Stimulated activated CD4-positive, alpha-beta T cell treated with anti-CD3 and anti-CD28 coated beads, Interleukin-1b, Interleukin-23, amount 100 ng/mL, for 4 hours (primary cell): ENCODE data around the gene DNAJC22.
"Not testable (repeated sequence)": the region's sequence is repeated elsewhere in the genome, so short reads cannot be mapped to it uniquely, and the experiment has no call there.

Experiments used
- DNase-seq, 2 donors: peaks; one replicate each; pipeline ENCODE4 v3.0.0-alpha.2; 2020; ENCODE audit warnings: low read depth in 2 of 2

Gene DNAJC22

GRCh38 chr12:49370539-49370938, 23.9 kb downstream of the DNAJC22 start:
- DNase-seq = no peak

DNA sequence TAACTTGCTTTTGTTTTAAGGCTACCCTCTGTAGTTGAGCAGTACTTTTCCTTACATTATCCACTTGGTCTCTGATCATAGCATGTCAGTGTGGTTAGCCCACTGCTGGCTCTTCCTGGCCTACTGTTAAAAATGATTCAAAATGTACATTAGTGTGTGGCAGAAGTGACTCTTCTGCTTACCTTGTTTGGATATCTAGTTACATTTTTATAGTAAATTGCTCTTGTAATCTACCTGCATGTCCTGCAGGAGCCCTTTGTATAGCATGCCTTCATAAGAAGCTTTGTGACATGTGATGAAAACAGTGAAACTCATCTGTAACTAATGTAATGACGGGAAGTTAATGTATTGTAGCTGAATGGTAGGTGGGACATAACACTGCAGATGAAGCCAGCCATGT, 28.7 kb downstream of the DNAJC22 start:
- DNase-seq = no peak

- no peak for DNase-seq
Measured at GRCh38 chr12:49377386-49377785, 30.7 kb downstream of the DNAJC22 start.

DNA sequence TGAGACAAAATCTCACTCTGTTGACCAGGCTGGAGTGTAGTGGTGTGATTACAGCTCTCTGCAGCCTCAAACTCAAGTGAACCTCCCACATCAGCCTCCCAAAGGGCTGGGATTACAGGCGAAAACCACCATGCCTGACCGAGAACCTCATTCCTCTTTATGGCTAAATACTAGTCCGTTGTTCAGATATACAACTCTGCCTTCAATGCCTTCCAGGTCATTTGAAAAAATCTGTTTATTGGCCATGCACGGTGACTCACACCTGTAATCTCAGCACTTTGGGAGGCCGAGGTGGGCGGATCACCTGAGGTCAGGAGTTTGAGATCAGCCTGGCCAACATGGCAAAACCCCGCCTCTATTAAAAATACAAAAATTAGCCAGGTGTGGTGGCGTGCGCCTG, 33.5 kb downstream of the DNAJC22 start:
- not testable (repeated sequence) for DNase-seq

- DNase-seq = peak; percentile 39 to 55
Measured at GRCh38 chr12:49388682-49389386, 42.1 kb downstream of the DNAJC22 start.

DNA sequence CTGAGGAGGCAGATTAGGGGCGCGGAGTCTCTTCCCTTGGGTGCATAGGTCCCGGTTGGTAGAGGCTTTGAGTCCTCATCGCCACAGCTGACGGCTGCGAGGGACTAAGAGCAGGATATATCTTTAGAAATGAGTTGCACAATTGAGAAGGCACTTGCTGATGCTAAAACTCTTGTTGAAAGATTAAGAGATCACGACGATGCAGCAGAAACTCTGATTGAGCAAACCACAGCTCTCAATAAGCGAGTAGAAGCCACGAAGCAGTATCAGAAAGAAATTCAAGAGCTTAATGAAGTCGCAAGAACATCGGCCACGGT, 42.7 kb downstream of the DNAJC22 start:
- no peak for DNase-seq

GRCh38 chr12:49397000-49397399, 50.3 kb downstream of the DNAJC22 start:
- DNase-seq = no peak

DNA sequence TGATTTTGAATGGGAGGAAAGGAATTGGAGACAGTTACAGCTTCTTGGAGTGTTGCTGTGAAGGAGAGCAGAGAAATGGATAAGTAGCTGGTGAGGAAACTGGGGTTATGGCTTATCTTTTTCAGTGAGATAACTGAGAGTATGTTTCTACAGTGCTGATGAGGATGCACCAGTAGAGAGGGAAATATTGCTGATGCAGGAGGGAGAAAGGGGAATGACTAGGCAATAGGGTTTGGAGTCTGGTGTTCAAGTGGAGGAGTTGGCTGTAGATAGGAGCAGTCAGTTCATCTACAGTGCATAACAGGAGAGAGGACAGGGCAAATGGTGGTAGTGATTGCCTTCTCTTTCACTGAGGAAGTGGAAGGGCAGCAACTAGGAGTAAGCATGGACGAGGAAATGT, 53.6 kb downstream of the DNAJC22 start:
- DNase-seq = no peak
